Gastrocnemius medialis (tissue), 4 donors: ENCODE measurements around the gene LHFPL6. TPM values are rescaled to one million over a fixed set of nuclear protein-coding genes. Genes with fewer than 3 reads are reported as not detected.

Experiments
- ATAC-seq, 2 donors: fragments of 150-250 bp; one replicate each; pipeline ENCODE4 v1.9.1; 2016
- DNase-seq, 2 donors: peaks; one replicate each; pipeline ENCODE4 v3.0.0-alpha.2; 2019
- H3K27ac ChIP-seq, 4 donors: fragments of 200-600 bp; sonication (generic); 1 replicate in 1 of 4; 2 replicates in 3 of 4; pipeline ENCODE4 v1.5.1; 2016 to 2018; ENCODE audit warnings: mild to moderate bottlenecking in 2 of 4, moderate library complexity in 1 of 4
- H3K27me3 ChIP-seq, 3 donors: fragments of 200-600 bp; sonication (generic) in 2 of 3; 1 replicate in 1 of 3; 2 replicates in 2 of 3; pipeline versions ENCODE4 v1.5.1 to v1.6.0; 2016 to 2019; ENCODE audit warnings: mild to moderate bottlenecking in 1 of 3, moderate library complexity in 1 of 3
- H3K36me3 ChIP-seq, 2 donors: fragments of 200-600 bp; sonication (generic) in 1 of 2; one replicate each; pipeline ENCODE4 v1.5.1; 2017 to 2018
- H3K4me1 ChIP-seq, 2 donors: fragments of 200-600 bp; sonication (generic) in 1 of 2; one replicate each; pipeline ENCODE4 v1.5.1; 2016 to 2017; ENCODE audit warnings: mild to moderate bottlenecking in 2 of 2
- H3K4me3 ChIP-seq, 4 donors: fragments of 200-600 bp; sonication (generic) in 3 of 4; 1 replicate in 1 of 4; 2 replicates in 3 of 4; pipeline ENCODE4 v1.5.1; 2016 to 2019; ENCODE audit warnings: mild to moderate bottlenecking in 2 of 4
- H3K9me3 ChIP-seq, 3 donors: fragments of 200-600 bp; sonication (generic) in 2 of 3; 1 replicate in 1 of 3; 2 replicates in 2 of 3; pipeline ENCODE4 v1.5.1; 2016 to 2019
- POLR2A ChIP-seq, 2 donors: fragments of 450-650 bp; IDR thresholded peaks; one replicate each; pipeline ENCODE4 v1.6.1; 2017; ENCODE audit warnings: antibody characterized with exemption in 2 of 2, mild to moderate bottlenecking in 2 of 2, moderate library complexity in 2 of 2
- in situ Hi-C, 4 donors: fragments of 200-750 bp; cut with MboI; loops; one replicate each; pipeline versions ENCODE4 v1.15.0 to v1.8.0; 2017; ENCODE audit warnings: low sequenced_read_pairs in 4 of 4
- intact Hi-C: fragments of 100-400 bp; cut with DNase I; formaldehyde crosslinking; loops from one replicate; pipeline ENCODE4 v1.15.1; 2023; ENCODE audit warnings: low total_unique reads
- total RNA-seq, 4 donors: library from RNA; depleted of rRNA; stranded (reverse); fragments of >200 nt; gene quantifications; one replicate each; pipeline versions ENCODE4 v1.1.0 to v1.2.3, GENCODE V29; 2016
- TF ChIP-seq, protein P1 (sequence below), 5 experiments: fragments of 450-650 bp in 3 of 5; fragments of 200-600 bp in 2 of 5; sonication (generic) in 2 of 5; IDR thresholded peaks in 4 of 5; conservative IDR thresholded peaks in 1 of 5; 1 replicate in 4 of 5; 2 replicates in 1 of 5; pipeline ENCODE4 v1.5.1; 2016 to 2019; ENCODE audit warnings: antibody characterized with exemption in 5 of 5, mild to moderate bottlenecking in 3 of 5, moderate library complexity in 3 of 5

LHFPL6 gene
- total RNA-seq, 4 donors from 2014 or later: 12.7 to 26.3 (median 16.0) TPM

DNA sequence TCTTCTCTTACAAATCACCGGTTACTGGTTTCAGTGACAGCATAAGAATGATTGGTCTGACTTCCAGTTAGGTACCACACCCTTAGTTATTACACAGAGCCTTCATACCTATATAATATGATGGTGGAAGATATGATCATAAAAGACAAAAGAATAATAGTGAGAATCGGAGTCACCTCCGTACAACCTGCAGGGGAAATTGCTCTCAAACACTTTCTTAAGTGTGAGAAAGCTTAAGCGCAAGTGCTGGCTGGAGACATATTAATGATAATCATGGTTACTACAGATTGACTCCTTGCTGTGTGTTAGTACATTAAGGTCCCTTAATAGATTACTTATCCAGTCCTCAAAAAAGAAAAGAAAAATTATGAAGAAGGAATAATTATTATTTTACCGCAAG is 1.8 kb upstream of the LHFPL6 start:
- in situ Hi-C loops: loop anchor here in 1 of 4 donors (25.0 kb wide), 2 partner anchors 342 to 567 kb away; partner anchors contain the start of genes NHLRC3 and PROSER1
- H3K27ac ChIP-seq: no peak overlapping the region
- DNase-seq (no peak), ATAC-seq (no peak)
- no peaks in the 10 kb centered on the region for H3K36me3 ChIP-seq
- peaks cover 0 to 4% (median 0%) of the 10 kb centered on the region in 3 donors for H3K27me3 ChIP-seq
- H3K4me3 ChIP-seq: no peak overlapping the region
- intact Hi-C loops: loop anchor here (10.0 kb wide), 1 partner anchor 150 kb away; no protein-coding TSS in a partner anchor
- TF ChIP-seq, protein P1, sequence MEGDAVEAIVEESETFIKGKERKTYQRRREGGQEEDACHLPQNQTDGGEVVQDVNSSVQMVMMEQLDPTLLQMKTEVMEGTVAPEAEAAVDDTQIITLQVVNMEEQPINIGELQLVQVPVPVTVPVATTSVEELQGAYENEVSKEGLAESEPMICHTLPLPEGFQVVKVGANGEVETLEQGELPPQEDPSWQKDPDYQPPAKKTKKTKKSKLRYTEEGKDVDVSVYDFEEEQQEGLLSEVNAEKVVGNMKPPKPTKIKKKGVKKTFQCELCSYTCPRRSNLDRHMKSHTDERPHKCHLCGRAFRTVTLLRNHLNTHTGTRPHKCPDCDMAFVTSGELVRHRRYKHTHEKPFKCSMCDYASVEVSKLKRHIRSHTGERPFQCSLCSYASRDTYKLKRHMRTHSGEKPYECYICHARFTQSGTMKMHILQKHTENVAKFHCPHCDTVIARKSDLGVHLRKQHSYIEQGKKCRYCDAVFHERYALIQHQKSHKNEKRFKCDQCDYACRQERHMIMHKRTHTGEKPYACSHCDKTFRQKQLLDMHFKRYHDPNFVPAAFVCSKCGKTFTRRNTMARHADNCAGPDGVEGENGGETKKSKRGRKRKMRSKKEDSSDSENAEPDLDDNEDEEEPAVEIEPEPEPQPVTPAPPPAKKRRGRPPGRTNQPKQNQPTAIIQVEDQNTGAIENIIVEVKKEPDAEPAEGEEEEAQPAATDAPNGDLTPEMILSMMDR (IDR thresholded peaks at IDR 0.05 in 4 of 5, conservative IDR thresholded peaks at IDR 0.05 in 1 of 5): no peak
- TF ChIP-seq POLR2A (IDR thresholded peaks at IDR 0.05): no peak
- H3K9me3 ChIP-seq: no peaks in the 10 kb centered on the region
- peaks cover 6 to 10% of the 10 kb centered on the region in 2 donors for H3K4me1 ChIP-seq

DNA sequence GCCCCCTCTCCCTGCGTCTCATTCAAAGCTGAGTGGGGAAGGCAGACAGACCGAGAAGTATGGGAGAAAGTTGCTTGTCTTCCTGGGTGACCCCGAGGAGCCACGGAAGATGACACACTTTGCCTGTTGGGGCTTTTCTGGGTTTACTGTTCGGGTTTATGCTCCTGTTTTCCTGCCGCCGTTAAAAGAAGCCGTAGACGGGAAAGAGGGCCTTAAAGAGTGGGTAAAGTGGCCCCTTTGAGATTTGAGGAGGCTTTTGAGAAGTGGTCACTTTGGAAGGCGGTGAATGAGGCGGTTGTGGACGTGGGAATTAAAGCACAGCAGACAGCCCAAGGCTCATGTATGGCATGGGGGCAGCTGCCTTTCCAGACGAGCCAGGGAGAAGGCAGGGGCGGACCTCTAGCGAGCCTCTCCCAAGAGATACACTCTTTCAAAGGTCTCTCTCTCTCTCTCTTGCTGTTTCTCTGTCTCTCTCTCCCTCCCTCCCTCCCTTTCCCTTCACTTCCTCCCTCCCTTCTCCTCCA is 493 bp upstream of the LHFPL6 start:
- ATAC-seq: peak in 1 of 2 donors; percentile 38
- intact Hi-C loops (loop anchor here (10.0 kb wide), 1 partner anchor 149 kb away; no protein-coding TSS in a partner anchor), in situ Hi-C loops (loop anchor here in 1 of 4 donors (25.0 kb wide), 2 partner anchors 341 to 566 kb away; partner anchors contain the start of genes NHLRC3 and PROSER1)
- Histone ChIP-seq H3K9me3 (no peaks in the 10 kb centered on the region), H3K4me1 (peaks cover 6 to 10% of the 10 kb centered on the region in 2 donors), H3K27ac (peak overlapping the region; percentile 54 to 82 (median 80)), H3K4me3 (peak overlapping the region; percentile 61 to 83 (median 73)), H3K27me3 (peaks cover 0 to 4% (median 0%) of the 10 kb centered on the region in 3 donors), H3K36me3 (no peaks in the 10 kb centered on the region)
- peak in 1 of 2 donors; percentile 12 for DNase-seq
- no peak for TF ChIP-seq POLR2A (IDR thresholded peaks at IDR 0.05)
- TF ChIP-seq, protein P1 (IDR thresholded peaks at IDR 0.05 in 4 of 5, conservative IDR thresholded peaks at IDR 0.05 in 1 of 5): no peak

DNA sequence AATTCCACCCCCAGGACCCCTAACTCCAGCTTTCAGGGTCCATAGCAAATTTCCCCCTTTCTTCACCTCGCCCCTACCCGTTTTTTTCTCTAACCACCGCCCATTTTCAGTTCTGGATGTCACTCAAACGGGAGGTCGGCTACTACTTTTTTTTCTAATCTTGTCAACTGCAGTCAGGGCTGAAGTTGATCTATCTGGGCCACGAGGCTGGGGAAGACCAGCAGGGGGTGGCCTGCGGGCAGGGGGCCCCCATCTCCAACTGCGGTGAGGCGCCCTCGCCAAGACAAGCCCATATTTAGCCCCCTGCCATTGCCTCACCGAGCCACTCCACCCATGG is 748 bp downstream of the LHFPL6 start:
- H3K27me3 ChIP-seq: peaks cover 0 to 4% (median 0%) of the 10 kb centered on the region in 3 donors
- H3K36me3 ChIP-seq: no peaks in the 10 kb centered on the region
- H3K4me1 ChIP-seq: peaks cover 6 to 10% of the 10 kb centered on the region in 2 donors
- no peak for ATAC-seq
- in situ Hi-C loops: loop anchor here in 1 of 4 donors (25.0 kb wide), 2 partner anchors 340 to 565 kb away; partner anchors contain the start of genes NHLRC3 and PROSER1
- no peak for DNase-seq
- no peaks in the 10 kb centered on the region for H3K9me3 ChIP-seq
- TF ChIP-seq, protein P1 (IDR thresholded peaks at IDR 0.05 in 4 of 5, conservative IDR thresholded peaks at IDR 0.05 in 1 of 5): no peak
- H3K4me3 ChIP-seq: peak overlapping the region; percentile 61 to 83 (median 73)
- intact Hi-C loops: loop anchor here (10.0 kb wide), 1 partner anchor 147 kb away; no protein-coding TSS in a partner anchor
- H3K27ac ChIP-seq: peak overlapping the region; percentile 54 to 82 (median 80)

DNA sequence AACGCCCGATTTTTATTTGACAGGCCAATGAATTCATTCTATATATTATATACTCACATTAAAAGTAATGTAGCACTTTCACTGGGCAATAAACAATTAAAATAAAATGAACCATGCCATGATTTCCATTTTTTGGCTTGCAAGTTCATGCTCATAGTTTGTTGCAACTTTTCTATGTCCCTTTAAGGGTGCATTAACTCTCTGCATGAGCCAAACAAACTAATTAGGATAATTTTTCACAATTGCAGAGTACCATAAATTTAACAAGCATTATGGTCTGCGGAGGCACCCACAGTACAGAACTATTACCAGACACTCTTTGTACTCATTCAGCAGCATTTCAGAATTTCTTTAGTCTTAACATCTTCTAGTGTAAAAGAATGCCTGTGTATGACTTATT is 1.4 kb downstream of the LHFPL6 start:
- Histone ChIP-seq H3K27me3 (peaks cover 0 to 4% (median 0%) of the 10 kb centered on the region in 3 donors), H3K9me3 (no peaks in the 10 kb centered on the region), H3K4me3 (peak overlapping the region; percentile 61 to 83 (median 73)), H3K27ac (no peak overlapping the region), H3K4me1 (peaks cover 7 to 10% of the 10 kb centered on the region in 2 donors), H3K36me3 (no peaks in the 10 kb centered on the region)
- intact Hi-C loops: loop anchor here (10.0 kb wide), 1 partner anchor 147 kb away; no protein-coding TSS in a partner anchor
- DNase-seq (no peak), ATAC-seq (no peak)
- in situ Hi-C loops: loop anchor here in 1 of 4 donors (25.0 kb wide), 2 partner anchors 339 to 564 kb away; partner anchors contain the start of genes NHLRC3 and PROSER1
- no peak for TF ChIP-seq POLR2A (IDR thresholded peaks at IDR 0.05)
- TF ChIP-seq, protein P1 (IDR thresholded peaks at IDR 0.05 in 4 of 5, conservative IDR thresholded peaks at IDR 0.05 in 1 of 5): no peak
